ENCODE measurements around the gene INPP5D.
A peak's percentile ranks its signal among the peaks of the same experiment; 100 is the strongest.
"Not testable (repeated sequence)": the region's sequence is repeated elsewhere in the genome, so short reads cannot be mapped to it uniquely, and the experiment has no call there.

INPP5D gene

DNA sequence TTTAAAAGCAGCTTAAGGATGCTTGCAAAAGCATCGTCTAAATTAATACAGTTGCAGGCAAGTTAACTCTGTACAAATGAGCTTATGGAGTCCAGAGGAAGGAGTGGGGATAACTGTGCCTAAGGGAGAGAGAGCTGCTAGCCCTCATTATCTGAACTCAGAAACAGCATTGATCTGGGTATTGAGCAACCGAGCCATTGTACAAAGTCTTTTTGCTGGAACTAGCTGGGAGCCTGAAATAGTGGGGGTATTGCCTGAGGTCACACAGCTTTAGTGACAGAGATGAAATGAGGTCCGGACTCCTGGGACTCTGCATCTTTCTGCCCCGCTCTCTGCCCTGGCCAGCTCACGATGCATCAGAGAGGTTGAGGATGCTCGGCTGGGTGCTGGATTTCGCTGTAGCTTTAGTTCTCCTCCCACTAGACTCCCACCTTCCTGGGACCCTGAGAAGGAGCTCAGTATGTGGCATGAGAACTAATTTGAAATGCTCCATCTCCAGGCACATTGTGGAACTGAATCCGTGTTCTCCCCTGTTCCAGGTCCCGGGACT is 123.8 kb downstream of the INPP5D start:
- no peak for ATAC-seq

DNA sequence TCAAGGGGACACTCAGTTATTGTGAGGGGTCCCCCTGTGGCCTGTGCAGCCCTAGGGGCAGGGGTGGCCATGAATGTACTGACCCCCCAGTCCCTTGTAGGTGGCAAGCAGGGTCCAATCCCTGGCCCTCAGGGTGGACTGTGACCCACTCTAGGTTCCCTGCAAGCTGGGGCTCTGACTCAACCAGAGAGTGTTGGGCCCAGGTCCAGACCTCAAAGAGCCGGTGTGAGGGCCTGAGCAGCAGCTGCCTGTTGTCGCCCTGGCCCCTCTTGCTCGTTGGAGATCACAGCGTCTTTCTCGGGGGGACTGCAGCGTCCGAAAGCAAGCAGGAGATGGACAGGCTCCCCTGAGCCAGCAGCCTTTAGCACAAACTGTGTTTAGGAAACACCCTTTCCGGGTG is 124.5 kb downstream of the INPP5D start:
- no peak for ATAC-seq

DNA sequence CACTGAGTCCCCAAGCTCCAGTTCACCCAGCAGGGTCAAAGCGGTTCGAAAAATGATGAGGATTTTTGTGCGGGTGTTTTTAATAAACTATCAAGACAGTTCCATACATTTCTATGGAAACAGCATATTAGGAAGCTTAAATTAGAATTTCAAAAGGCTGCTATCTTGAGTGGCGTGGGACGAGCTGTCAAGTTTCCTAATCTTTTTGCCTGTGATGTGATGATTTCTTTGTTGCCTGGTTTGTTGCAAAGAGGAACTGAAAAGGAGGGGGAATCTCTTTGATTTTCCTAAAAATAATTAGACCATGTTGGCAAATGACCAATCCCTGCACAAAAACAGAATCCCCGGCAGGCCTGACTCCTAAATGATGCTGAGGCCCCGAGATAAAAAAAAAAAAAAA is 125.2 kb downstream of the INPP5D start:
- ATAC-seq: no peak

DNA sequence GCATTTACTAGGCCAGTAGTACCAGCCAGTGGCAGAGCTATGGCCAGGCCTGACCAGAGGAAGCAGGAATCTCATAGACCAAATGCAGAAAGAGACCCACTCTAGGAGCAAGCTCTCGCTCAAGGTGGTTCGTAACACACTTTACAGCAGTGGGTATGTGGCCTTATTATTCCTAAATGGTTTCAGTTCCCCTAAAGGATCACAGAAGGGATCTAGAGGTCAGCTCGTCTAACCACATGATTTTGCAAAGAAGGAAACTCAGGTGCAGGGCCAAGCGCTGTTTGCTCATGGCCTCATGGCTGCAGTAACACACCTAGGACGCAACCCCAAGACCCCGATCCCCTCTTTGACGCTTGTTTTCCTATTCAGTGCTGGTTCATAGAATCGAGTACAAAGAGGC is 125.8 kb downstream of the INPP5D start:
- no peak for ATAC-seq

DNA sequence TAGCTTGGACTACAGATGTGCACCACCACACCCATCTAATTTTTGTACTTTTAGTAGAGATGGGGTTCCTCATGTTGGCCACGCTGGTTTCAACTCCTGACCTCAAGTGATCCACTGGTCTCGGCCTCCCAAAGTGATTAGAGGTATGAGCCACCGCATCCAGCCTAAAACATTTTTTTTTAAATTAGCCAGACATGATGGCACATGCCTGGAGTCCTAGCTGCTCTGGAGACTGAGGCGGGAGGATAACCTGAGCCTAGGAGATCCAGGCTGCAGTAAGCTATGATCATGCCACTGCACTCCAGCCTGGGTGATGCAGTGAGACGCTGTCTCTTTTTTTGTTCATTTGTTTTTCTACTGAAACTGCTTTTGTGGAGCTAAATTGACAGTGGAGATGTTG is 126.7 kb downstream of the INPP5D start:
- ATAC-seq: no peak

DNA sequence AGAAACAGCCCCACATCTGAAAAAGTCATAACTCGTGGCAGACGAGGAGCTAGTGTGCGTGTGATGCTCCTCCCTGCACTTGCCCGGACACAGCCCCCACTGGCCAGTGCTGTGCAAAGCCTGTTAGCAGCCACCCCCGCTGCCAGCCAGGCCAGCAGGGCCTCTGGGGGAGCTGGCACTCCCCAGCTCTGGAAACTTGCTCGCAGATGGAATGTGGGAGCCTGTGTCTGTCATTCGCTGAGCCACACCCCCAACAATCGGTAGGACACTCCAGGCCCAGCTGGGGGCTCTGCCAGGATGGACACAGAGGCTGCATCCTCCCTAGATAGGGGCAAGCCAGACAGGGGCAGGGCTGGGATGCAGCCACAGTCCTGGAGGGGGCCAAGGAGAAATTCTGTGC is 128.9 kb downstream of the INPP5D start:
- ATAC-seq: no peak

DNA sequence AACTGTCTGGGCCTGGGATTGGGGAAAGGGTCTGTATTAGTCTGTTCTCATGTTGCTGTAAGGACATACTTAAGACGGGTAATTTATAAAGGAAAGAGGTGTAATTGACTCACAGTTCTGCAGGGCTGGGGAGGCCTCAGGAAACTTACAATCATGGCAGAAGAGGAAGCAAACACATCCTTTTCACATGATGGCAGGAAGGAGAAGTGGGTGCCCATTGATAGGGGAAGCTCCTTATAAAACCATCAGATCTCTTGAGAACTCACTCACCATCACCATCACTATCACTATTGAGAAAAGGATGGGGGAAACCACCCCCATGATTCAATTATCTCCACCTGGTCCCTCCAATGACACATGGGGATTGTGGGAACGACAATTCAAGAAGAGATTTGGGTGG is 130.9 kb downstream of the INPP5D start:
- ATAC-seq: not testable (repeated sequence)

DNA sequence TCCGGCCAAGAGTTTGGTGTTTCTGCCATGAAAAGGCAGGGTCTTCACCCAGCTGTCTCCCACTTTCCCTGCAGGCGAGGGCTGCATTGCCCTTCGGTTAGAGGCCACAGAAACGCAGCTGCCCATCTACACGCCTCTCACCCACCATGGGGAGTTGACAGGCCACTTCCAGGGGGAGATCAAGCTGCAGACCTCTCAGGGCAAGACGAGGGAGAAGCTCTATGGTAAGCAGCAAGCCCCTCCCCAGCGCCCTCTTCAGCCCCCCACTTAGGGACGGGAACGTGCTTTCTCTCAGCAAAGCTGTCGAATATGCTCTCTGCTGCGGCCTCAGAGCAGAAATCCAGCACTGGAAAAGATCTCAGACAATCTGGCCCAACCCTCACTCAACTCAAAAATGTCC is 133.6 kb downstream of the INPP5D start:
- ATAC-seq: no peak

DNA sequence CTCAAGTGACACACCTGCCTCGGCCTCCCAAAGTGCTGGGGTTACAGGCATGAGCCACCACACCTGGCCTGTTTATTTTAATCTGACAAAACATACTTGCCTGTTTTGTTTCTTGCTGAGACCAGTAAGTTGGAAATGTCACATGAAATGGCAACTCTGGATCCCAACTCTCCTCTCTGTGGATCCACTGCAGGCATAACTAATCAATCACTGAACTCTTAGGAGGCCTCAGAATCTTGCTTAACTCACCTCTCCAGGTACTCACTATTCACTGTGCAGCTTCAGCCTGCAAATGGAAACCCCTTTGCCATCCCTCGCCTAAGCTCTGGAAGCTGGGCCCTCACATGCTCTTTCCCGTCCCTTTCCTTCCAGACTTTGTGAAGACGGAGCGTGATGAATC is 134.9 kb downstream of the INPP5D start:
- no peak for ATAC-seq

DNA sequence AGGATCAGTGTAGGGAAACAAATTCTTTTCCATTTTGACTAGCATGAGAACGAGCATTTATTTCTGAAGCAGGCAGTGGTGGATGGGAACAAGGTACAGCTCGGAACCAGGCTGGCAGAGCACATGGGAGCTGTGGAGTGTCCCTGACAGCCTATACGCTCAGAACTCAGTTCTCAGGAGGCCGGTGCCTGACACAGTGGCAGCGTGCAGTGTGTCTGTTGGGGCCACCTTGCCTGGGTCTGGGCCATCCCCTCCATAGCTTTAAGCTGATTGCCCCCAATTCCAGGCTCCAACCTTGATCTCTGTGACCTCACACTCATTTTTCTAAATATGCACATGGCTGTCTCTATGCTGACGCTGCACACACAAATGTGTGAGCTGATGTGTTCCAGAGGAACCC is 136.9 kb downstream of the INPP5D start:
- no peak for ATAC-seq

DNA sequence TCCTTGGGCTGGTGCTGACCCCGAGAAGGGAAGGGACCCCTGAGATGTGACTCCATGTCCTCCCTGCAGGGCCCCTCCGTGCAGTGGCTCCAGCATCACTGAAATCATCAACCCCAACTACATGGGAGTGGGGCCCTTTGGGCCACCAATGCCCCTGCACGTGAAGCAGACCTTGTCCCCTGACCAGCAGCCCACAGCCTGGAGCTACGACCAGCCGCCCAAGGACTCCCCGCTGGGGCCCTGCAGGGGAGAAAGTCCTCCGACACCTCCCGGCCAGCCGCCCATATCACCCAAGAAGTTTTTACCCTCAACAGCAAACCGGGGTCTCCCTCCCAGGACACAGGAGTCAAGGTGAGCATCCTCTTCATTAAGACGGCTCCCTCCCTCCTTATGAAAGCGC is 137.9 kb downstream of the INPP5D start:
- no peak for ATAC-seq

DNA sequence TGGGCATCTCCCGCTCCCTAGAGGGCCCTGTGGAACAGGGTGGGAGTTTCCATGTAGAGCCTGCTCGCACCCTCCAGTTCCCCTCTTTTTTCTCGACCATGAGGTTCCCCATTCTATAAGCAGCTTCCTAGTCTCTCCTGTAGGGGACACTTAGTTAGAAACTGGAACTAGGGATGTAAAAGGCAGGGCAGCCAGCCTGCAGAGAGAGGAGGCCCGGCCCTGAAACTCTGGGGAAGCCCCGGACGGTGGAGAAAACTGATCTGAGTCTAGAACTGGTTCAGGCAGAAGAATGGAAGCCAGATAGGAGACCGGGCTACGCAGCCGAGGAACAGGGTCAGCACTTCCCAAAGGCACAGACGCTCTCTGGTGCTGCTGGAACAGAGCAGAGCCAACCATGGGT is 139.7 kb downstream of the INPP5D start:
- peak in 1 of 2 donors; percentile 38 for ATAC-seq

DNA sequence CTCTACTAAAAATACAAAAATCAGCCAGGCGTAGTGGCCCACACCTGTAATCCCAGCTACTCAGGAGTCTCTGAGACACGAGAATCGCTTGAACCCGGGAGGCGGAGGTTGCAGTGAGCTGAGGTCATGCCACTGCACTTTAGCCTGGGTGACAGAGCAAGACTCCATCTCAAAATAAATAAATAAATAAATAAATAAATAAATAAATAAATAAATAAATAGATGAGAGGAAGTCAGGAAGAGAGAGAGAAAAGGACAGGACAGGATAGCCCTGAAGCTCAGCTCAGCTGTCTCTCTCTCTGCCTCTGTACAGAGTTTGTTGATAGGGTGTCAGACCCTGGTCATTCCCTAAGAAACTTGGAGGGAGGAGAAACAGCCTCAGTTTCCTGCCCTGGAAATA is 140.6 kb downstream of the INPP5D start:
- ATAC-seq: not testable (repeated sequence)

DNA sequence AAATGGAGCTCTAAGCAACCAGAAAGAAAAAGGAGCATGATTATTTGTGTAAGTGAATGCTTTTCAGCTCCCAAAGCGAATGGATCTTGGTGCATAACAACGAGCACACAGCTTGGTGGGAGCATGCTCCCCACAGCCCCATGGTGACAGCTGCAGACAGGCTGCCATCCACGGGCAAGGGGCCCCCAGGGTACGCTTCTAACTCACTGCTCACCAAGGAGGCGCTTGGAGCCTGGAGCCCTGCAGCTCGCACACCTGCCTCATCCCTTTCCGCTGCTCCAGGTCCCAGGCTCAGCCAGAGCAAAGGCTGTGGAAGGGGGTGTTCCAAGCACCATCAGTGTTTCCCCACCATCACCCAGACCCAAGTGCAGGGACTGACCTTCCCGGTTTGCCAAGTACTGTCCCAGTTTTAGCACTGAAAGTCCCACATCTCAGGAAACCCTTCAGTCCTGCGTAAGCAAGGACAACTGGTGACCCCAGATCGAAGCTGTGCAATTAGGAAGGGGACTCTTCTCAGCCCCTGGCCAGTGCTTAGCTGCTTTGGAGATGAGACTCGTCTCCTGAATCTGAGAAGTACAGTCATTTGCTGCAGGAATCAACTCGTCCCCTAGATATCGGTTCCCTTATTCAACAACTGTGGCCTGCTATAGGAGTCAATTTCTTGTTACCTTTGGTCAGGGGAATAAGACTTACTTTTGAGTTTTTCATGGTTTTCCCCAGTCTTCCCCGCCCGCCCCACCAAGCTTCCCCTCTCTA is 141.3 kb downstream of the INPP5D start:
- ATAC-seq: no peak

DNA sequence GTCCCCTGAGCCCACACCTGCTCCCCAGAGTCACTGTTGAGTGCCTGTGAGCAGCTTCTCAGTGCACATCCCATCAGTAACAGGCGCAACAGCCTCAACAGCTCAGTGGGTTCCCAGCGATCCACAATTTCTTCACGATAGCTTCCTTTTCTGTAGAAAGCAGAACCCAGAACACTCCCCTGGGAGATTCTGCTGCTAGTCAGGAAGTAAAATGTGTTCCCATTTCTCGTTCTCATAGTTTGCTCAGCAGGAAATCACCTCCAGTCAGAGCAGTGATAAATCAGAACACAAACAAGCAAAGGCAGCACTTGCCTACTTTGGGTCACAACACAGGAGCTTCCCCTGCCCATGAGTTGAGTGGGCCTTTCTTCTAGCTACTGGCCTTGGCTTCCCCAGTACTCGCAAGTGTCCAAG is 142.4 kb downstream of the INPP5D start:
- no peak for ATAC-seq

DNA sequence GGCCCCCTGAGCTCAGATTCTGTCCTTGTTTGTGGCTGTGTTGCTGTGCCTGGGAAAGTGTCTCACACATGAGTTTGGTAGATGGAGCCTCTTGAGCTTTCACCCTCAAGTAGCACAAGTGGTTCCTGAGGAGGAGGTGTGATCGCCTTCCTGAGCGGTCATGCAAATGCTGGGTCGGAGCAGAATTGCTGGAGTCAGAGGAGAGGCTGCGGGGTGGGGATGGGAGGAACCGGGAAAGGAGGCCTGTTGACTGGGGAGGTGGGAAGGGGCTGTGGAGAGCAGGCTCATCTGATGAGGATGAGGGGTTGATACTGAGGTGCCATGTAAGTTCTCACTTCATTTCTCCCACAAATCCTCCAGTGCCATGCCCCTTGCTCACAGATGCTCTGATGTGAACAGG is 142.9 kb downstream of the INPP5D start:
- ATAC-seq: no peak

DNA sequence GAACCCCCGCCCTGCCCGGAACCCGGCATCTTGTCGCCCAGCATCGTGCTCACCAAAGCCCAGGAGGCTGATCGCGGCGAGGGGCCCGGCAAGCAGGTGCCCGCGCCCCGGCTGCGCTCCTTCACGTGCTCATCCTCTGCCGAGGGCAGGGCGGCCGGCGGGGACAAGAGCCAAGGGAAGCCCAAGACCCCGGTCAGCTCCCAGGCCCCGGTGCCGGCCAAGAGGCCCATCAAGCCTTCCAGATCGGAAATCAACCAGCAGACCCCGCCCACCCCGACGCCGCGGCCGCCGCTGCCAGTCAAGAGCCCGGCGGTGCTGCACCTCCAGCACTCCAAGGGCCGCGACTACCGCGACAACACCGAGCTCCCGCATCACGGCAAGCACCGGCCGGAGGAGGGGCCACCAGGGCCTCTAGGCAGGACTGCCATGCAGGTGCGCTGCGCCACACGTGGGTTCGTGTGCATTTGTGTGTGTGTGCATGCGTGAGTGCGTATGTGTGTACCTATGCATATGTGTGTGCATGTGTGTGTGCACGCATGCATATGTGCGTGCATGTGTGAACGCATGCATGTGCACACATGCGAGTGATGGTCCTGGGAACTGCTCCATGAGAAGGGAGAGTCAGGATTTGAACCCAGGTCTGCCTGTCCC is 144.3 kb downstream of the INPP5D start:
- no peak for ATAC-seq

DNA sequence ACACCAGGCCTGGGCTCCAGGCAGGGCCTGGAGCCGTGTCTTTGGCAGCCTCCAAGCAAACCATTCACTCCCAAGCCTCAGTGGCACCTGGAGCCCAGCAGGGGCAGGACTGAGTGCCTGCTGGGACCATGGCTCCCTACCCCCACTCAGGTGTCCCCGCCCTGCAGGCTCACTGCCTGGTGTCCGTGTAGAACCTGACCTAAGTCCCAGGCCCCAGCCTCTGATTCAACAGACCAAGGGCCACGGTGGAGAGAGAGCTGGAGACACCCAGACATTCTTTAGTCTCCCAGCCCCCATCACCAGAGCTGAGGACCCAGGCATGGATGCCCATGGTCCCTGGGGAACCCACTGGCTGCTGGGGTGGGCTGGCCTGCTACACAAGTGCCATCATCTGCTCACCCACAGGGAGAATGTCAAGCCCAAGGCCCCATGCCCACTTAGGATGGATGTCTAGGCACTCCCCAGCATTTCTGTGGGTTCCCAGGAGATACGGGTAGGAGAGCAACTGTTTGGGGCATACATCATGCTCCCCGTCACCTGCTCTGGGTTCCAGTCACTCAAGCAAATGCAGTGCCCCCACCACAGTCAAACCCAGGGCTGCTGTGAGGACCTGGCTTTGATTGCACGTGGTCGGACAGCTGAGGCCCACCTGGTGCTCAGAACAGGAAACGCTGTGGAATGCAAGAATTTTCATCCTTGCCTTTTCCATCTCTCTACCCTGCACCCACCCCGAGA is 148.4 kb downstream of the INPP5D start:
- no peak for ATAC-seq

DNA sequence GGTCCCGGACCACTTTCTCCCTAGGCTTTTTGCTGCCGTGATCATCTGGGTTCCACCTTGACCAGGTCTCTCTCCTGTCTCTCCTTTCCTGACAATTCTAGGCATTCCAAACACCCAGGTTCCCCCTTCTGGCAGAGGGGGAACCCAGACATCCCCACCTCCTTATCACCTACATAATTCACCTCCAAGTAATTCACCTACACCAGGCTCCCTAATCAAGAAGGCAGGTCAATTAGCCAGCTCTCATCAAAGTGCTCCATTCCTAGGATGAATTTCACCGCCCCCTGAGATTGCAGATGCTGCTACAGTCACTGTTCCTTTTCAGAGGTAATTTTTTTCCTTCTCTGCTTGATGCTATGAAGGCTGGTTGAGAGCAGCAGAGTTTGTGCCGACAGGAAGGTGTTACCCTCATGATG is 149.0 kb downstream of the INPP5D start:
- ATAC-seq: no peak

DNA sequence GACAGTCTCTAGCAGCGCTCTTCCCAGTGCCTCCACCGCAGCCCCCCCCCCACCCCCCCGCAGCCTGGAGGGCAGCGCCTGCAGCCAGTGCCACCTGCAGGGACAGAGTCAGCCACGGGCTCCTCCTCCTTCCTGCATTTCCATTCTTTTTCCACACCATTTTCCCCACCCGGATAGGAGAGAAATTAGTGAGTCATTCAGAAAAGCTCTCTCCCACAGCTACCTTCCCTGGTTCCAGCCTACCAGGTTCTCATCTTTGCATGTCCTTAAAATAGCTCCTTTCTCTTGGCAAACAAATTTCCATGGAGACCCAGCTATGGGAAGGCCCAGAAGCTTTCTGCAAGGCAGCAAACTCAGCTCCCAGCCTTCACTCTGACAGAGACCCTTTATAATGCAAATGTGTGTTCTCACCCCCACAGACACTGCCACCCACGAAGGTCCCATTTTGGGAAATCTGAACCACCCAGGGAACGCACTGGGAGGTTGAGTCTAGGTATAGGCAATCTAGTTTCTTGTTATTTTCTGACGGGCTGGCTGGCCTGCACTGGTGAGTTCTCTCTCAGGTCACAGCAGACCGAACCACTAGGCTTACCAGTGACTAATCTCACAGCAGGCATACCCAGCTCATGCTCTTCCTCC is 149.5 kb downstream of the INPP5D start:
- ATAC-seq: no peak

DNA sequence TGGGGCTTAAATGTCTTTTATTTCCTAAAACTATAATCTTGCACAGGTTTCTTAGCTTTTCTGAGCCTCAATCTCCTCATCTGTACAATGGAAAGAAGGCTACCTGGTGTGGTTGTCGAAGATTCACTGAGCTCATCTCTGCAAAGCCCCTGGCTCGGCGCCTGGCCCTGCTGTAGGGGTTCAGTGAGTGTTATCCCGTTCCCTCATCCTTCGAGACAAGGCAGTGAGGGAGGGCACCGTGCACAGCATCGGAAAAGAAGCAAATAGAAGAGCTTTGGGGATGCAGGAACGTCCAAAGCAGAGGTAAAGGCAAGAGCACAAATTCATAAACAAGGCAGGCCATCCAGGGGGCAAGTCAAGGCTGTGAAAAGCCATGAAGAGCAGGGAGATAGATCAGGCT is 150.1 kb downstream of the INPP5D start:
- ATAC-seq: no peak

DNA sequence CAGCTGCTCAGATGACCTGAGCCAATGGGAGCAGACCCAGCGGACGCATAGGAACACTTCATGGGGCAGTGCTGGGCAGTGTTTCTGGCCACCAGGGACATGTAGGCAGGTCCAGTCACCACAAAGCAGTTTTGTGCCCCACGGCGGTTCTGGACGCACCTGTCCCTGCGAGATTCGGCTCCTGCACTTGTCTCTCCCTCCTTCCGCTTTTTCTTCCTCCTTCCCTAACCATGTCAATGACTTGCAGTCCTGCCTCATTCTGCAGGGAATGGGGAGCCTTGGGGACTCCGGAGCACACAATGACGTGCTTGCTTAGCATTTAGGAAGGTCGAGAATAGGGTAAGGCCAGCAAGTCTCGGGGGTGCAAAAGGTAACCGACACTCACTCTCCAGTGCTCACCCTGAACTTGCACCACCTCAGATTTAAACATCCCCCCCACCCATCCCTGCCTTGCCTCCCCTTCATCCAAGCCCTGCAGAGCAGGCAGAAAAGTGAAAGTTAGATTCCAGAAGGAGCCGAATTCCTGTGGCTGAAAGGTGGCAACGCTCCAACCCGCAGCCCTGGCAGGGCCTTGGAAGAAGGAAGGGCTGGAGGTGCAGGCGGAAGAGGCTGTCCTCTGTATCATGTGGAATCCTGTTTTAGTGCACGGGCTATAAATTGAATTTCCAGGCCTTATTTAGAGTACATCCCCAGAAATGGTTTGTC is 150.9 kb downstream of the INPP5D start:
- no peak for ATAC-seq

DNA sequence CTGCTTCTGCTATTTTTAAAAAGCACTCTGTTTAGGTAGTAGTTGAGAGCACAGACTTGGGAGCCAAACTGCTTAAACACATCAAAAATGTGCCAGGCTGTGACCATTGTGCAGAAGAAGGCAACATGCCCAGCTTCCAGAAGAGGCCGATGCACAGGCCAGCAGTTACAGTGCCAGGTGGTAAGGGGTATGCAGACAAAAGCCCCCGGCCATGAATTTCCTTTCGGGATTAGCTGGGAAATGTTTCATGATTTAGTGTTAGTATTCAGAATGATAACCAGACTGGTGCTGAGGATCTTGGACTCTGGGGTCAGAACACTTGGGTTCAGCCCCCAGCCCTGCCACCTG is 151.4 kb downstream of the INPP5D start:
- ATAC-seq: no peak

All from activated CD4-positive, CD25-positive, alpha-beta regulatory T cell treated with anti-CD3 and anti-CD28 coated beads, Interleukin-2, amount 50 U/mL, for 24 hours (primary cell).